GM12878 (cell line): Measurements from ENCODE around the gene CCDC57. TPM values are rescaled to one million over a fixed set of nuclear protein-coding genes. Genes with fewer than 3 reads are reported as not detected.

ENCODE experiments used
- ATAC-seq: fragments of 200-7000 bp; cut with Tn5 transposase; 3 replicates; pipeline ENCODE4 v1.9.1; 2020; ENCODE audit warnings: mild to moderate bottlenecking, moderate library complexity
- BruUV-seq: library from RNA; stranded (reverse); fragments of 400-500 nt; replicated peaks from 2 replicates; lab custom pipeline; 2021; lab: Mats Ljungman, UMichigan
- CTCF ChIA-PET: fragments of 300-600 bp; sonication (Branson Sonifier 250); formaldehyde crosslinking; extraction: SDS; loops from one replicate; lab custom pipeline; 2021; ENCODE audit warnings: inconsistent platforms; lab: Yijun Ruan, JAX
- POLR2A ChIA-PET: fragments of 350-600 bp; formaldehyde crosslinking; extraction: SDS; loops from one replicate; lab custom pipeline; 2021; ENCODE audit warnings: inconsistent platforms; lab: Charles Lee
- RAD21 ChIA-PET: fragments of 300-600 bp; sonication (Branson Sonifier 250); formaldehyde crosslinking; loops from one replicate; lab custom pipeline; 2023; ENCODE audit warnings: antibody characterized with exemption; ENCODE audit not compliant: unreplicated experiment; lab: Charles Lee
- SMC1A ChIA-PET: fragments of 300-600 bp; sonication (Branson Sonifier 250); formaldehyde crosslinking; loops from one replicate; lab custom pipeline; 2023; ENCODE audit not compliant: unreplicated experiment, uncharacterized antibody; lab: Charles Lee
- DNase-seq: peaks from one replicate; pipeline ENCODE4 v3.0.0-alpha.2; 2011; ENCODE audit warnings: low read depth, low spot score
- FAIRE-seq: peaks from 3 replicates; lab custom pipeline; 2011; peaks lifted over from hg19 to GRCh38; lab: Jason Lieb, UNC
- H2AFZ ChIP-seq: 2 replicates; pipeline ENCODE4 v1.6.0; 2011; ENCODE audit warnings: low read depth, low read length, control low read depth; ENCODE audit not compliant: control insufficient read depth
- H3K27ac ChIP-seq: 2 replicates; pipeline ENCODE4 v1.5.1; 2011; ENCODE audit warnings: control low read depth; ENCODE audit not compliant: control insufficient read depth, insufficient read depth
- H3K27me3 ChIP-seq, 2 experiments: replicated peaks in 1 of 2; 2 replicates each; pipeline versions ENCODE4 v1.6.0 to v1.6.1; 2011; ENCODE audit warnings: low read length in 1 of 2; ENCODE audit not compliant: control insufficient read depth in 2 of 2, insufficient read depth in 2 of 2
- H3K36me3 ChIP-seq, 2 experiments: 2 replicates each; pipeline ENCODE4 v1.5.1; 2011; ENCODE audit warnings: low read length in 1 of 2; ENCODE audit not compliant: control insufficient read depth in 2 of 2, insufficient read depth in 2 of 2
- H3K4me1 ChIP-seq: 2 replicates; pipeline ENCODE4 v1.6.1; 2011; ENCODE audit warnings: mild to moderate bottlenecking, low read length, moderate library complexity, mixed read lengths; ENCODE audit not compliant: control insufficient read depth, insufficient read depth
- H3K4me2 ChIP-seq: 2 replicates; pipeline ENCODE4 v1.6.0; 2011; ENCODE audit warnings: control low read depth; ENCODE audit not compliant: control insufficient read depth, insufficient read depth
- H3K4me3 ChIP-seq: fragments of 200-600 bp; sonication (generic); 2 replicates; pipeline ENCODE4 v1.5.1; 2016
- H3K79me2 ChIP-seq: 2 replicates; pipeline ENCODE4 v1.6.0; 2011; ENCODE audit warnings: low read length; ENCODE audit not compliant: control insufficient read depth, insufficient read depth
- H3K9ac ChIP-seq: 2 replicates; pipeline ENCODE4 v1.8.0; 2011; ENCODE audit warnings: low read length, control low read depth, mixed read lengths; ENCODE audit not compliant: control insufficient read depth, insufficient read depth
- H3K9me3 ChIP-seq: replicated peaks from 3 replicates; pipeline ENCODE4 v1.5.1; 2011; ENCODE audit warnings: mild to moderate bottlenecking, low read length; ENCODE audit not compliant: control insufficient read depth, insufficient read depth
- H4K20me1 ChIP-seq: 2 replicates; pipeline ENCODE4 v1.6.0; 2011; ENCODE audit not compliant: control insufficient read depth, insufficient read depth
- HDAC2 ChIP-seq: fragments of 200-600 bp; sonication (generic); IDR thresholded peaks from 2 replicates; pipeline ENCODE4 v1.6.1; 2017
- KLF5 ChIP-seq: fragments of 450-650 bp; IDR thresholded peaks from 2 replicates; pipeline ENCODE4 v1.6.1; 2014; ENCODE audit warnings: mild to moderate bottlenecking; ENCODE audit not compliant: partially characterized antibody
- RFX5 ChIP-seq: IDR thresholded peaks from 2 replicates; pipeline ENCODE4 v1.6.1; 2011; ENCODE audit warnings: low read depth, low read length, improper control_type of control experiment
- SMC3 ChIP-seq: IDR thresholded peaks from 2 replicates; pipeline ENCODE4 v1.6.1; 2011; ENCODE audit warnings: low read length, improper control_type of control experiment, borderline replicate concordance
- TCF3 ChIP-seq: IDR thresholded peaks from 2 replicates; pipeline ENCODE4 v1.6.1; 2012; ENCODE audit warnings: low read depth, mild to moderate bottlenecking, low read length, borderline replicate concordance; ENCODE audit not compliant: insufficient read depth
- WGBS: methylation state at CpG from one replicate; pipeline ENCODE4 v1.1.6; 2016; ENCODE audit warnings: low lambda C conversion rate; ENCODE audit not compliant: insufficient replicate concordance, insufficient coverage; ENCODE audit errors: missing lambda C conversion rate; 5-methylcytosine and 5-hydroxymethylcytosine counted together
- in situ Hi-C: fragments of 300-500 bp; cut with MboI; formaldehyde crosslinking; loops from 9 replicates; pipeline ENCODE4 v1.14.3; 2018; ENCODE audit warnings: mixed read lengths
- intact Hi-C: fragments of 100-400 bp; cut with micrococcal nuclease; formaldehyde crosslinking; loops from one replicate; pipeline ENCODE4 v1.14.2; 2022; ENCODE audit not compliant: unreplicated experiment
- polyA plus RNA-seq, 11 experiments: library from polyadenylated mRNA; depleted of rRNA in 4 of 11; unstranded in 6 of 11; stranded (reverse) in 5 of 11; fragments of >200 nt; fragmentation: Nextera tagmentation in 4 of 11; fragmentation: Illumina TruSeq in 1 of 11; extraction: Ambion mirVana in 4 of 11; extraction: Trizol in 1 of 11; gene quantifications; 1 replicate in 1 of 11; 2 replicates in 10 of 11; pipeline versions ENCODE4 v1.2.1 to v1.2.3, GENCODE V29; 2011 to 2016; ENCODE audit warnings: inconsistent platforms in 2 of 11, missing spikeins in 2 of 11, low read depth in 1 of 11
- total RNA-seq, 4 experiments: library from RNA; depleted of rRNA in 3 of 4; stranded (reverse); fragments of >200 nt in 3 of 4; fragmentation: Illumina TruSeq in 1 of 4; extraction: Trizol in 1 of 4; gene quantifications; 2 replicates each; pipeline versions ENCODE4 v1.2.1 to v1.2.3, GENCODE V29; 2013 to 2021
- TF ChIP-seq, protein P1 (sequence below), 3 experiments: IDR thresholded peaks in 2 of 3; conservative IDR thresholded peaks in 1 of 3; 2 replicates each; pipeline ENCODE4 v1.5.1; 2011; ENCODE audit warnings: low read depth in 3 of 3, low read length in 3 of 3, mild to moderate bottlenecking in 3 of 3, control low read depth in 2 of 3, moderate library complexity in 2 of 3, inconsistent platforms in 1 of 3, mixed read lengths in 1 of 3; ENCODE audit not compliant: control insufficient read depth in 2 of 3, insufficient read depth in 1 of 3; ENCODE audit errors: extremely low read depth in 1 of 3

The CCDC57 gene
- total and polyA plus RNA-seq, 10 of the 15 experiments (the other 5 are each of a cell fraction or from before 2014, with no cell fraction given) = 5.4 to 123 (median 45.8) TPM

GRCh38 chr17:82108038-82108437 is 104.6 kb downstream of the CCDC57 start (continued):
- TF ChIP-seq RFX5 = no peak

GRCh38 chr17:82107341-82107860 is 105.2 kb downstream of the CCDC57 start:
- intact Hi-C loops (loop anchor here (5.0 kb wide), 1 partner anchor 45 kb away; no protein-coding TSS in a partner anchor), in situ Hi-C loops (no loop called here)
- ChIA-PET POLR2A (interaction anchor here (1.5 kb wide), 1 partner anchor 9 kb away, joined by 5 read pairs; the partner anchor contains the start of gene FASN), RAD21 (interaction anchor here (1.3 to 1.5 kb wide), 2 partner anchors 9 to 77 kb away, joined by 3 to 4 read pairs; partner anchors contain the start of gene FASN), SMC1A (no interaction called here), CTCF (interaction anchor here (1.1 to 2.0 kb wide), 4 partner anchors 8 to 77 kb away, joined by 3 to 11 read pairs (median 4); partner anchors contain the start of genes DCXR and RAC3)
- 92% methylated on average over 24 of the region's 24 CpGs for WGBS
- H3K9ac ChIP-seq = no peak overlapping the region
- H4K20me1 ChIP-seq = no peaks in the 10 kb centered on the region
- H3K79me2 ChIP-seq = peaks cover 14% of the 10 kb centered on the region
- no peak overlapping the region for H2AFZ ChIP-seq
- peaks cover 21% of the 10 kb centered on the region for H3K4me1 ChIP-seq
- no TSS peak for BruUV-seq
- H3K9me3 ChIP-seq = no peaks in the 10 kb centered on the region
- no peak overlapping the region for H3K4me3 ChIP-seq
- no peak for DNase-seq
- H3K36me3 ChIP-seq = no peaks in the 10 kb centered on the region
- peak overlapping the region; percentile 88 for H3K4me2 ChIP-seq
- no peak overlapping the region; the same call in 1 of the 2 replicates for H3K27ac ChIP-seq
- no peak for FAIRE-seq
- ATAC-seq = no peak
- TF ChIP-seq SMC3 = peak; percentile 11; the same call in 1 of the 2 replicates
- TF ChIP-seq, protein P1, sequence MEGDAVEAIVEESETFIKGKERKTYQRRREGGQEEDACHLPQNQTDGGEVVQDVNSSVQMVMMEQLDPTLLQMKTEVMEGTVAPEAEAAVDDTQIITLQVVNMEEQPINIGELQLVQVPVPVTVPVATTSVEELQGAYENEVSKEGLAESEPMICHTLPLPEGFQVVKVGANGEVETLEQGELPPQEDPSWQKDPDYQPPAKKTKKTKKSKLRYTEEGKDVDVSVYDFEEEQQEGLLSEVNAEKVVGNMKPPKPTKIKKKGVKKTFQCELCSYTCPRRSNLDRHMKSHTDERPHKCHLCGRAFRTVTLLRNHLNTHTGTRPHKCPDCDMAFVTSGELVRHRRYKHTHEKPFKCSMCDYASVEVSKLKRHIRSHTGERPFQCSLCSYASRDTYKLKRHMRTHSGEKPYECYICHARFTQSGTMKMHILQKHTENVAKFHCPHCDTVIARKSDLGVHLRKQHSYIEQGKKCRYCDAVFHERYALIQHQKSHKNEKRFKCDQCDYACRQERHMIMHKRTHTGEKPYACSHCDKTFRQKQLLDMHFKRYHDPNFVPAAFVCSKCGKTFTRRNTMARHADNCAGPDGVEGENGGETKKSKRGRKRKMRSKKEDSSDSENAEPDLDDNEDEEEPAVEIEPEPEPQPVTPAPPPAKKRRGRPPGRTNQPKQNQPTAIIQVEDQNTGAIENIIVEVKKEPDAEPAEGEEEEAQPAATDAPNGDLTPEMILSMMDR (IDR thresholded peaks at IDR 0.05 in 2 of 3, conservative IDR thresholded peaks at IDR 0.05 in 1 of 3; ENCODE audit: control insufficient read depth in 2 of 3, extremely low read depth in 1 of 3, insufficient read depth in 1 of 3, low read depth in 3 of 3, low read length in 3 of 3) = peak; percentile 23 to 41 (median 28); a peak in 4 of 6 replicates
- 0 out of 2 replicates have a peak, but pooled peaks have one; percentile 29 for TF ChIP-seq TCF3
- no peak for TF ChIP-seq HDAC2
- no peak for TF ChIP-seq KLF5
- H3K27me3 ChIP-seq = no peaks in the 10 kb centered on the region
